Measurements from ENCODE around the gene ST6GALNAC4.
A peak's percentile ranks its signal among the peaks of the same experiment; 100 is the strongest.

ST6GALNAC4 gene

GRCh38 chr9:127866535-127866934 lies 50.3 kb downstream of the ST6GALNAC4 start:
- Mint-ChIP-seq H3K4me1 (peaks cover 17% of the 10 kb centered on the region), H3K4me3 (no peak overlapping the region), H3K36me3 (ENCODE audit: low read depth) (peaks cover 12% of the 10 kb centered on the region), H3K27ac (no peak overlapping the region), H3K9me3 (no peaks in the 10 kb centered on the region), H3K27me3 (ENCODE audit: low read depth) (no peaks in the 10 kb centered on the region)
- TF ChIP-seq, protein P1, sequence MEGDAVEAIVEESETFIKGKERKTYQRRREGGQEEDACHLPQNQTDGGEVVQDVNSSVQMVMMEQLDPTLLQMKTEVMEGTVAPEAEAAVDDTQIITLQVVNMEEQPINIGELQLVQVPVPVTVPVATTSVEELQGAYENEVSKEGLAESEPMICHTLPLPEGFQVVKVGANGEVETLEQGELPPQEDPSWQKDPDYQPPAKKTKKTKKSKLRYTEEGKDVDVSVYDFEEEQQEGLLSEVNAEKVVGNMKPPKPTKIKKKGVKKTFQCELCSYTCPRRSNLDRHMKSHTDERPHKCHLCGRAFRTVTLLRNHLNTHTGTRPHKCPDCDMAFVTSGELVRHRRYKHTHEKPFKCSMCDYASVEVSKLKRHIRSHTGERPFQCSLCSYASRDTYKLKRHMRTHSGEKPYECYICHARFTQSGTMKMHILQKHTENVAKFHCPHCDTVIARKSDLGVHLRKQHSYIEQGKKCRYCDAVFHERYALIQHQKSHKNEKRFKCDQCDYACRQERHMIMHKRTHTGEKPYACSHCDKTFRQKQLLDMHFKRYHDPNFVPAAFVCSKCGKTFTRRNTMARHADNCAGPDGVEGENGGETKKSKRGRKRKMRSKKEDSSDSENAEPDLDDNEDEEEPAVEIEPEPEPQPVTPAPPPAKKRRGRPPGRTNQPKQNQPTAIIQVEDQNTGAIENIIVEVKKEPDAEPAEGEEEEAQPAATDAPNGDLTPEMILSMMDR (IDR thresholded peaks at IDR 0.05; ENCODE audit: unreplicated experiment in 3 of 3) = no peak

DNA sequence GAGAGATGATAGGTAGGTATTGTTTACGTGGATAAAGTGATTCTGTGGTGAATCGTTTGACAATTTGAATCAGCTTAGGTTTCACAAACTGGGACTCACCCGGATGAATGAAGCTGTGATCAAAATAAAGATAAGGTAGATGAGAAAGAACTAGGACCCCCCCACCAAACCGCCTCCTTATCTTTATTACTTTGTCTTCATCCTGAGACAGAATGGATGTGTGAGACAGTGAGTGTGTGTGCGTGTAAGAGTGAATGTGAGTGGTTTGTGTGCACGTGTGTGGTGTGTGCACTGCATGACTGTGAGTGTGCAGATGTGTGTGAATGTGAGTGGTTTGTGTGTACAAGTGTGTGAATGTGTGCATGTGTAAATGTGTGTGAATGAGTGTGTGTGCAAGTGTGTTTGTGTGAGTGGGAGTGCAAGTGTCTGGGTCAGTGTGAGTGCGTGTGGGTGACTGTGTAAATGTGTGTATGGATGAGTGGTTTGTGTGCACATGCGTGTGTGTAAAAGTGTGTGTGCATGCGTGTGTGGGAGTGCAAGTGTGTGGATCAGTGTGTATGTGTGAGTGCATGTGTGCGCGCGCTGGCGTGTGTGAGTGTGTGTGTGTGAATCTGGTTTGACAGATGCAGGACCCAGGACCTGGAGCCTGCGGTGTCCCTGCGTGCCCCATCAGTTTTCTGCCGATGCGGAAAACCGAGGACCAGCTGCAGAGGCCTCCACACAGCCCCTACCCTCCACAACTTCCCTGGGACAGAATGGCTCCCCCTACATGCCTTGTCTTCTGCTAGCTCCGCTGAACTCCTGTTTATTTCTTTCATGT lies 51.0 kb downstream of the ST6GALNAC4 start:
- TF ChIP-seq, protein P1 (IDR thresholded peaks at IDR 0.05; ENCODE audit: unreplicated experiment in 3 of 3) = no peak
- H3K9me3 Mint-ChIP-seq = no peaks in the 10 kb centered on the region
- peaks cover 10% of the 10 kb centered on the region for H3K36me3 Mint-ChIP-seq (ENCODE audit: low read depth)
- H3K4me3 Mint-ChIP-seq = no peak overlapping the region
- peak overlapping the region; percentile 0 to 29 (median 2) for H3K27ac Mint-ChIP-seq
- peaks cover 5% of the 10 kb centered on the region for H3K27me3 Mint-ChIP-seq (ENCODE audit: low read depth)
- peaks cover 18% of the 10 kb centered on the region for H3K4me1 Mint-ChIP-seq

DNA sequence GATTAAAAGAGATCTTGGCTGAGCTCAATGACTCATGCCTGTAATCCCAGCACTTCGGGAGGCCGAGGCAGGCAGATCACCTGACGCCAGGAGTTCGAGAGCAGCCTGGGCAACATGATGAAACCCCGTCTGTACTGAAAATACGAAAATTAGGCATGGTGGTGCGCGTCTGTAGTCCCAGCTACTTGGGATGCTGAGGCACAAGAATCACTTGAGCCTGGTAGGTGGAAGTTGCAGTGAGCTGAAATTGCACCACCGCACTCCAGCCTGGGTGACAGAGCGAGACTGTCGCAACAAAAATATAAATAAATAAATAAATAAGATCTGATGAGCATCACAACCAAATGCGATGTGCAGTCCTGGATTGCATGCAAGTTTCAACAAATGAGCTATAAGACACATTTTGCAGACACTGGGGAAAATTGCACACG lies 53.6 kb downstream of the ST6GALNAC4 start:
- Mint-ChIP-seq H3K27me3 (ENCODE audit: low read depth) (peaks cover 5% of the 10 kb centered on the region), H3K27ac (peak overlapping the region; percentile 21 to 72 (median 60)), H3K4me3 (no peak overlapping the region), H3K4me1 (peaks cover 31% of the 10 kb centered on the region), H3K9me3 (no peaks in the 10 kb centered on the region), H3K36me3 (ENCODE audit: low read depth) (peaks cover 5% of the 10 kb centered on the region)
- TF ChIP-seq, protein P1 (IDR thresholded peaks at IDR 0.05; ENCODE audit: unreplicated experiment in 3 of 3) = no peak

GRCh38 chr9:127862075-127863011 lies 54.5 kb downstream of the ST6GALNAC4 start:
- H3K27me3 Mint-ChIP-seq (ENCODE audit: low read depth) = peaks cover 5% of the 10 kb centered on the region
- peak overlapping the region; percentile 21 to 72 (median 60) for H3K27ac Mint-ChIP-seq

GRCh38 chr9:127860779-127861178 lies 56.1 kb downstream of the ST6GALNAC4 start:
- Mint-ChIP-seq H3K27me3 (ENCODE audit: low read depth) (peaks cover 5% of the 10 kb centered on the region), H3K4me3 (no peak overlapping the region), H3K9me3 (no peaks in the 10 kb centered on the region), H3K27ac (peak overlapping the region; percentile 38 to 71 (median 42)), H3K36me3 (ENCODE audit: low read depth) (peaks cover 2% of the 10 kb centered on the region), H3K4me1 (peaks cover 32% of the 10 kb centered on the region)
- TF ChIP-seq, protein P1 (IDR thresholded peaks at IDR 0.05; ENCODE audit: unreplicated experiment in 3 of 3) = no peak

More at GRCh38 chr9:127862075-127863011, 54.5 kb downstream of the ST6GALNAC4 start:
- Mint-ChIP-seq H3K4me3 (no peak overlapping the region), H3K9me3 (no peaks in the 10 kb centered on the region), H3K4me1 (peaks cover 35% of the 10 kb centered on the region), H3K36me3 (ENCODE audit: low read depth) (peaks cover 5% of the 10 kb centered on the region)
- TF ChIP-seq, protein P1 (IDR thresholded peaks at IDR 0.05; ENCODE audit: unreplicated experiment in 3 of 3) = no peak
